Hepatocyte (in vitro differentiated cells): ENCODE measurements around the gene TPCN2. TPM values are rescaled to one million over a fixed set of nuclear protein-coding genes. Genes with fewer than 3 reads are reported as not detected.

ENCODE experiments used
- DNase-seq: peaks from one replicate; pipeline ENCODE4 v3.0.0-alpha.2; 2016; ENCODE audit warnings: low spot score
- H2AFZ ChIP-seq: fragments of 200-600 bp; sonication (generic); 2 replicates; pipeline ENCODE4 v1.6.0; 2016; ENCODE audit warnings: antibody characterized with exemption, mild to moderate bottlenecking
- H3K27ac ChIP-seq: fragments of 200-600 bp; sonication (generic); 2 replicates; pipeline ENCODE4 v1.5.1; 2016; ENCODE audit warnings: mild to moderate bottlenecking
- H3K27me3 ChIP-seq: fragments of 200-600 bp; sonication (generic); 2 replicates; pipeline ENCODE4 v1.6.1; 2016
- H3K36me3 ChIP-seq: fragments of 200-600 bp; sonication (generic); replicated peaks from 2 replicates; pipeline ENCODE4 v1.5.1; 2016; ENCODE audit warnings: low read depth; ENCODE audit not compliant: insufficient read depth
- H3K4me1 ChIP-seq: fragments of 200-600 bp; sonication (generic); 2 replicates; pipeline ENCODE4 v1.5.1; 2016; ENCODE audit warnings: mild to moderate bottlenecking, moderate library complexity; ENCODE audit not compliant: insufficient read depth
- H3K4me2 ChIP-seq: fragments of 200-600 bp; sonication (generic); 2 replicates; pipeline ENCODE4 v1.6.0; 2016
- H3K4me3 ChIP-seq: fragments of 200-600 bp; sonication (generic); 2 replicates; pipeline ENCODE4 v1.5.1; 2016; ENCODE audit warnings: mild to moderate bottlenecking
- H3K79me2 ChIP-seq: fragments of 200-600 bp; sonication (generic); 2 replicates; pipeline ENCODE4 v1.6.0; 2017; ENCODE audit warnings: mild to moderate bottlenecking
- H3K9me2 ChIP-seq: fragments of 200-600 bp; sonication (generic); replicated peaks from 2 replicates; pipeline ENCODE4 v1.6.0; 2017; ENCODE audit warnings: mild to moderate bottlenecking; ENCODE audit not compliant: insufficient read depth
- H3K9me3 ChIP-seq: fragments of 200-600 bp; sonication (generic); 2 replicates; pipeline ENCODE4 v1.5.1; 2016; ENCODE audit warnings: low read depth, mild to moderate bottlenecking
- H4K20me1 ChIP-seq: fragments of 200-600 bp; sonication (generic); 2 replicates; pipeline ENCODE4 v1.6.0; 2016; ENCODE audit warnings: mild to moderate bottlenecking; ENCODE audit not compliant: insufficient read depth, poor library complexity, severe bottlenecking
- CTCF ChIP-seq: fragments of 200-600 bp; sonication (generic); IDR thresholded peaks from 2 replicates; pipeline ENCODE4 v1.5.1; 2016; ENCODE audit warnings: antibody characterized with exemption, mild to moderate bottlenecking; ENCODE audit not compliant: poor library complexity
- EZH2 ChIP-seq: fragments of 200-600 bp; sonication (generic); IDR thresholded peaks from 2 replicates; pipeline ENCODE4 v1.6.1; 2016; ENCODE audit warnings: antibody characterized with exemption, mild to moderate bottlenecking, borderline replicate concordance
- EZH2phosphoT487 ChIP-seq: fragments of 200-600 bp; sonication (generic); IDR thresholded peaks from one replicate; pipeline ENCODE4 v1.6.1; 2018; ENCODE audit warnings: antibody characterized with exemption, mild to moderate bottlenecking, low read depth, moderate library complexity; ENCODE audit not compliant: unreplicated experiment, severe bottlenecking
- WGBS: methylation state at CpG from one replicate; pipeline ENCODE4 v1.1.6; 2016; ENCODE audit warnings: low lambda C conversion rate; ENCODE audit errors: missing lambda C conversion rate; 5-methylcytosine and 5-hydroxymethylcytosine counted together
- polyA plus RNA-seq: library from polyadenylated mRNA; unstranded; fragments of >200 nt; fragmentation: Nextera tagmentation; extraction: Ambion mirVana; gene quantifications from 2 replicates; pipeline ENCODE4 v1.2.1, GENCODE V29; 2016
- total RNA-seq: library from RNA; depleted of rRNA; stranded (reverse); fragments of >200 nt; gene quantifications from 2 replicates; pipeline ENCODE4 v1.2.3, GENCODE V29; 2014

The TPCN2 gene
- total and polyA plus RNA-seq, 2 experiments from 2014 or later: 16.6 to 21.3 TPM

GRCh38 chr11:69116671-69117070, 67.9 kb downstream of the TPCN2 start:
- DNase-seq: no peak
- Histone ChIP-seq H3K4me3 (no peak overlapping the region), H3K27me3 (no peaks in the 10 kb centered on the region), H3K4me1 (no peaks in the 10 kb centered on the region), H2AFZ (no peak overlapping the region), H4K20me1 (no peaks in the 10 kb centered on the region), H3K27ac (no peak overlapping the region), H3K4me2 (no peak overlapping the region), H3K9me2 (no peaks in the 10 kb centered on the region), H3K9me3 (no peaks in the 10 kb centered on the region), H3K79me2 (no peaks in the 10 kb centered on the region), H3K36me3 (no peaks in the 10 kb centered on the region)
- TF ChIP-seq CTCF (no peak), EZH2phosphoT487 (no peak), EZH2 (no peak)
- WGBS: 97% methylated on average over 10 of the region's 10 CpGs

- no peaks in the 10 kb centered on the region for H3K9me3 ChIP-seq
- no peak overlapping the region for H3K27ac ChIP-seq
- no peak overlapping the region for H3K4me3 ChIP-seq
- no peaks in the 10 kb centered on the region for H3K79me2 ChIP-seq
- H4K20me1 ChIP-seq: no peaks in the 10 kb centered on the region
- H3K4me2 ChIP-seq: no peak overlapping the region
- TF ChIP-seq CTCF: no peak
- TF ChIP-seq EZH2phosphoT487: no peak
- TF ChIP-seq EZH2: no peak
- no peaks in the 10 kb centered on the region for H3K9me2 ChIP-seq
- H3K27me3 ChIP-seq: no peaks in the 10 kb centered on the region
- WGBS: 75% methylated on average over 2 of the region's 2 CpGs
- H2AFZ ChIP-seq: no peak overlapping the region
- no peaks in the 10 kb centered on the region for H3K36me3 ChIP-seq
- H3K4me1 ChIP-seq: peaks cover 21% of the 10 kb centered on the region
- no peak for DNase-seq
Observed at GRCh38 chr11:69119190-69119589, 70.5 kb downstream of the TPCN2 start.

GRCh38 chr11:69120096-69120875, 71.6 kb downstream of the TPCN2 start:
- Histone ChIP-seq H4K20me1 (no peaks in the 10 kb centered on the region), H3K79me2 (no peaks in the 10 kb centered on the region), H3K9me2 (no peaks in the 10 kb centered on the region), H2AFZ (no peak overlapping the region), H3K4me2 (no peak overlapping the region), H3K27ac (no peak overlapping the region), H3K36me3 (no peaks in the 10 kb centered on the region), H3K9me3 (no peaks in the 10 kb centered on the region), H3K4me3 (no peak overlapping the region), H3K4me1 (peaks cover 22% of the 10 kb centered on the region), H3K27me3 (no peaks in the 10 kb centered on the region)
- DNase-seq: no peak
- no peak for TF ChIP-seq EZH2
- no peak for TF ChIP-seq CTCF
- no peak for TF ChIP-seq EZH2phosphoT487
- 95% methylated on average over 20 of the region's 21 CpGs for WGBS
